Cardiac muscle cell (in vitro differentiated cells and primary cell): ENCODE data around the gene SP3. TPM values are rescaled to one million over a fixed set of nuclear protein-coding genes. Genes with fewer than 3 reads are reported as not detected.

Experiments used
- DNase-seq, 2 donors: peaks; one replicate each; pipeline versions ENCODE4 v3.0.0 to v3.0.0-alpha.2; 2010 to 2017; ENCODE audit warnings: low read depth in 1 of 2, low spot score in 1 of 2
- H3K27ac ChIP-seq: fragments of 200-600 bp; sonication (generic); 2 replicates; pipeline ENCODE4 v1.5.1; 2016
- H3K27me3 ChIP-seq: fragments of 200-600 bp; sonication (generic); 2 replicates; pipeline ENCODE4 v1.6.0; 2016; ENCODE audit warnings: control low read depth
- H3K36me3 ChIP-seq: fragments of 200-600 bp; sonication (generic); 2 replicates; pipeline ENCODE4 v1.5.1; 2016; ENCODE audit warnings: control low read depth
- H3K4me1 ChIP-seq: fragments of 200-600 bp; sonication (generic); 2 replicates; pipeline ENCODE4 v1.8.1; 2017; ENCODE audit warnings: low read depth, mild to moderate bottlenecking, mixed run types
- H3K4me3 ChIP-seq: fragments of 200-600 bp; sonication (generic); 2 replicates; pipeline ENCODE4 v1.5.1; 2016; ENCODE audit warnings: mild to moderate bottlenecking
- H3K9me3 ChIP-seq: fragments of 200-600 bp; sonication (generic); 2 replicates; pipeline ENCODE4 v1.5.1; 2017; ENCODE audit warnings: low read depth, mild to moderate bottlenecking, control low read depth
- polyA plus RNA-seq: library from polyadenylated mRNA; unstranded; fragments of >200 nt; fragmentation: Nextera tagmentation; extraction: Ambion mirVana; gene quantifications from 2 replicates; pipeline ENCODE4 v1.2.1, GENCODE V29; 2016
- total RNA-seq: library from RNA; depleted of rRNA; stranded (reverse); fragments of >200 nt; gene quantifications from 2 replicates; pipeline ENCODE4 v1.2.3, GENCODE V29; 2016
- TF ChIP-seq, protein P1 (sequence below): IDR thresholded peaks from 2 replicates; pipeline ENCODE4 v1.5.1; 2012; ENCODE audit warnings: low read depth, mild to moderate bottlenecking, low read length

The SP3 gene
- total and polyA plus RNA-seq, 2 experiments from 2014 or later: 36.0 to 164 TPM

DNA sequence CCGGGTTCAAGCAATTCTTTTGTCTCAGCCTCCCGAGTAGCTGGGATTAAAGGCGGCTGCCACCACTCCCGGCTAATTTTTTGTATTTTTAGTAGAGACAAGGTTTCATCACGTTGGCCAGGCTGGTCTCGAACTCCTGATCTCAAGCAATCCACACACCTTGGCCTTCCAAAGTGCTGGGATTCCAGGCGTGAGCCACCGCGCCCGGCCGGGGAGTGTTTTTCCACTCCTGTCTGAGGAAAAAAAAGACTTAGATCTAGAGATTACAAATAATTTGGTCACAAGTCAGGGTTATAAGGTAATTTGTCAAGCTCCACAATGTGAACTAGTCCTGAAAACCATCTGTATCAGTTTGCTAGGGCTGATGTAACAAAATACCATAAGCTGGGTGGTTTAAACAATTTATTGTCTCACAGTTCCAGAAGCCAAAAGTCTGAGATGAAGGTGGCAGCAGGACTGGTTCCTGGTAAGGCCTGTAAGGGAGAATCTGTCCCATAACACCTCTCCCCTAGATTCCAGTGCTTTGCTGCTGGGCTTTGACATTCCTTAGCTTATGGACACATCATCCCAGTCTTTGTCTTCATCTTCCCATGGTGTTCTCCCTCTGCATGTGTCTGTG, 40.7 kb upstream of the SP3 start:
- TF ChIP-seq, protein P1, sequence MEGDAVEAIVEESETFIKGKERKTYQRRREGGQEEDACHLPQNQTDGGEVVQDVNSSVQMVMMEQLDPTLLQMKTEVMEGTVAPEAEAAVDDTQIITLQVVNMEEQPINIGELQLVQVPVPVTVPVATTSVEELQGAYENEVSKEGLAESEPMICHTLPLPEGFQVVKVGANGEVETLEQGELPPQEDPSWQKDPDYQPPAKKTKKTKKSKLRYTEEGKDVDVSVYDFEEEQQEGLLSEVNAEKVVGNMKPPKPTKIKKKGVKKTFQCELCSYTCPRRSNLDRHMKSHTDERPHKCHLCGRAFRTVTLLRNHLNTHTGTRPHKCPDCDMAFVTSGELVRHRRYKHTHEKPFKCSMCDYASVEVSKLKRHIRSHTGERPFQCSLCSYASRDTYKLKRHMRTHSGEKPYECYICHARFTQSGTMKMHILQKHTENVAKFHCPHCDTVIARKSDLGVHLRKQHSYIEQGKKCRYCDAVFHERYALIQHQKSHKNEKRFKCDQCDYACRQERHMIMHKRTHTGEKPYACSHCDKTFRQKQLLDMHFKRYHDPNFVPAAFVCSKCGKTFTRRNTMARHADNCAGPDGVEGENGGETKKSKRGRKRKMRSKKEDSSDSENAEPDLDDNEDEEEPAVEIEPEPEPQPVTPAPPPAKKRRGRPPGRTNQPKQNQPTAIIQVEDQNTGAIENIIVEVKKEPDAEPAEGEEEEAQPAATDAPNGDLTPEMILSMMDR: no peak
- Histone ChIP-seq H3K4me3 (no peak overlapping the region), H3K9me3 (no peaks in the 10 kb centered on the region), H3K27ac (no peak overlapping the region), H3K36me3 (no peaks in the 10 kb centered on the region), H3K4me1 (peaks cover 5% of the 10 kb centered on the region), H3K27me3 (peaks cover 3% of the 10 kb centered on the region)
- DNase-seq: no peak

DNA sequence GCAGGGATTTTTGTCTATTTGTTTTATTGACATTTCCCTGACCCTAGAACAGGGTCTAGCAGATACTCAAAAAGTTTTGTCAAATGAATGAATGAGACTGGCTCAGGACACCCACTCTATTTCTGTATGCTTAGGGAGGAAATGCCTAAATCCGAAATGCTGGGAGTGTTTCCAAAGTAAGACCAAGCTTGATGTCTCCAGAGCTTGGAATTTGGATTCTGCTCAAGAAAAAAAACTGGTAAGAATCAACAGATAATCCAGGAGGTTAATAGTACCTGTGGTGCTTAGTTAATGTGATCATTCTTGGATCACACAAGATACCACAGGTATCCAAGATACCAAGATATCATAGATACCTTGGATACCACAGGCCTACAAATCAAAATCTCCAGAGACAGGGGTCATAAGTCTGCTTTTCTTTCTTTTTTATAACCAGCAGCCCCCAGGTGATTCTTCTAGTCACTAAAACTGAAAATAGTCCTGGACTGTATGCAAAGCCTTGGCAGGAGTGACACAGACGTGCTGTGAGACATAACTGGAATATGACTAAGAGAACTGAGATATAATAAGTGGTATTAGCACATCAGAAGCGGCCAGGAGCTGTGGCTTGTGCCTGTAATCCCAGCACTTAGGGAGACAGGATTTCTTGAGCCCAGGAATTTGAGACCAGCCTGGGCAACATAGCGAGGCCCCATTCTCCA, 39.9 kb upstream of the SP3 start:
- H3K4me1 ChIP-seq: no peaks in the 10 kb centered on the region
- peak in 1 of 2 donors; percentile 84 for DNase-seq
- peaks cover 3% of the 10 kb centered on the region for H3K27me3 ChIP-seq
- TF ChIP-seq, protein P1: no peak
- H3K4me3 ChIP-seq: no peak overlapping the region
- H3K27ac ChIP-seq: no peak overlapping the region
- H3K9me3 ChIP-seq: no peaks in the 10 kb centered on the region
- H3K36me3 ChIP-seq: no peaks in the 10 kb centered on the region

DNA sequence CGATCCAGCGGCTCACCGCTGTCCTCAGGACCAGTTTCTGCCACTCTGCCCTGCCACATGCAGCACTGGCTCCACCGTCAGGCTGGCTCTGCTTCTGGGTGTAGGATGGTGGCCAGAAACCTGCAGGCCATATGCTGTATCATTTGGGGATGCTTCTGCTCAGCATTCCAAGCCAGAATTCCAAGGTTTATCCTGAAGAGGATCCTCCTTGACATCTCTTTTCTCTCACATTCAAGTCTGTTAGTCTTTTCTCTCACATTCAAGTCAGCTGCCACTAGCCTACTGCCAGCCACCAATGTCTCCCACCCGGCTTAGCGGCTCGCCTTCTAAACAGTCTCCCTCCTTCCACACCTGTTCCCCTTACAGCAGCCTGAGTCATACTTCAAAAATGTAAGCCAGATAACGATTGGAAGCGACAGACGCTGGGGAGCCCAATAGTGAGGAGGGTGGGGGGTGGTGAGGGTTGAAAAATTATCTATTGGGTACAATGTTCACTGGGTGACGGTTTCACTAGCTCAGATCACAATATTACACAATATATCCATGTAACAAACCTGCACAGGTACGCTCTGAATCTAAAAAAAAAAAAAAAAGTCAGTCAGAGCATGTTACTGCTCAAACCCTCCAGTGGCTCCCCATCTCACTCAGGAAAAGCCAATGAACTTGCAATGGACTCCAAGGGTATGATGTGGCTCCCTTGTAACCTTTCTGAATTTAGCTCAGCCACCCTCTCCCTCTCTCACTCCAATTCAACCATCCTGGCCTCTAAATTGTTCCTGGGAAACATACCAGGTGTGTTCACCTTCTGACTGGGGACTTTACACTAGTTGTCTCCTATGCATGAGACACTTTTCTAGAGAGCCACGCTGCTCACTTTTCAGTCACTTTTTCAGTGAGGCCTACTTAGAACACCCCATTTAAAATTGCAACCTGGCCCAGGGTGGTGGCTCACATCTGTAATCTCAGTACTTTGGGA, 38.8 kb upstream of the SP3 start:
- no peak for DNase-seq
- Histone ChIP-seq H3K36me3 (no peaks in the 10 kb centered on the region), H3K27me3 (peaks cover 3% of the 10 kb centered on the region), H3K27ac (no peak overlapping the region), H3K9me3 (no peaks in the 10 kb centered on the region), H3K4me3 (no peak overlapping the region), H3K4me1 (no peaks in the 10 kb centered on the region)
- TF ChIP-seq, protein P1: no peak

DNA sequence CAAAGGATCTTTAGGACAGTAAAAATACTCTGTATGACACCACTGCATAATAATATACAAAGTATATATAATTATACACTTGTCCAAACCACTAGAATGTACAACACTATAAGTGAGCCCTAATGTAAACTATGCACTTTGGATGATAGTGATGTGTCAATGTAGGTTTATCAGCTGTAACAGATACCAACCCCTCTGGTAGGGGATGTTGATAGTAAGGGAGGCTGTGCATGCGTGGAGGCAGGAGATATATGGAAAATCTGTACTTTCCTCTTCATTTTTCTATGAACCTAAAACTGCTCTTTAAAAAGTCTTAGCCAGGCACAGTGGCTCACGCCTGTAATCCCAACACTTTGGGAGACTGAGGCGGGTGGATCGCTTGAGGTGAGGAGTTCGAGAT, 37.5 kb upstream of the SP3 start:
- TF ChIP-seq, protein P1: no peak
- Histone ChIP-seq H3K27me3 (no peaks in the 10 kb centered on the region), H3K4me3 (no peak overlapping the region), H3K4me1 (peaks cover under 1% of the 10 kb centered on the region), H3K27ac (no peak overlapping the region), H3K9me3 (no peaks in the 10 kb centered on the region), H3K36me3 (no peaks in the 10 kb centered on the region)
- no peak for DNase-seq

DNA sequence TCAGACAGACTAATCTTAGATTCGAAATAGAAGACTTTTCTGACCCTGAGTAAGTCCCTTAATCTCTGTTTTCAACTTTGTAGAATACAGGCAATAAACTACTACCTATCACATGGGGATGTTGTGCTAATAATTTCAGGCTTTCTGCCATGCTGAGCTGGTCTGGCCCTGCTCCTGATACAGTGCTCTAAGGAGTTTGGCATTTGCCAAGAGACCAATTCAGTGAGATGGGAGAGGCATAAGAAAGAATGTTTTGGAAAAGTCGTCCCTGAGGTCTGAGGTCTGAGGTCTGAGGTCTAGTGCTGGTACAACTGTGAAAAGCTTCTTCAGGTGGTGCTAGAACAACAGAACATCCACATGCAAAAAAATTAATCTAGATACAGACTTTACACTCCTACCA, 35.9 kb upstream of the SP3 start:
- no peak for DNase-seq
- no peaks in the 10 kb centered on the region for H3K36me3 ChIP-seq
- no peaks in the 10 kb centered on the region for H3K27me3 ChIP-seq
- H3K27ac ChIP-seq: no peak overlapping the region
- no peaks in the 10 kb centered on the region for H3K9me3 ChIP-seq
- TF ChIP-seq, protein P1: no peak
- H3K4me1 ChIP-seq: peaks cover 15% of the 10 kb centered on the region
- H3K4me3 ChIP-seq: no peak overlapping the region
